NB4 (cell line): ENCODE measurements around the gene CARD6.
"Not testable (repeated sequence)": the region's sequence is repeated elsewhere in the genome, so short reads cannot be mapped to it uniquely, and the experiment has no call there.

Source experiments
- MYC ChIP-seq: IDR thresholded peaks from 2 replicates; pipeline ENCODE4 v1.6.1; 2011; ENCODE audit warnings: low read depth, low read length
- POLR2A ChIP-seq: IDR thresholded peaks from 2 replicates; pipeline ENCODE4 v1.6.1; 2011; ENCODE audit warnings: mild to moderate bottlenecking; ENCODE audit not compliant: insufficient read length; ENCODE audit errors: extremely low read depth
- TF ChIP-seq, protein P1 (sequence below): IDR thresholded peaks from one replicate; pipeline ENCODE4 v1.5.1; 2012; ENCODE audit warnings: low read depth, low read length
- TF ChIP-seq, protein P2 (sequence below): IDR thresholded peaks from 2 replicates; pipeline ENCODE4 v1.6.1; 2011; ENCODE audit warnings: low read depth, low read length

DNA sequence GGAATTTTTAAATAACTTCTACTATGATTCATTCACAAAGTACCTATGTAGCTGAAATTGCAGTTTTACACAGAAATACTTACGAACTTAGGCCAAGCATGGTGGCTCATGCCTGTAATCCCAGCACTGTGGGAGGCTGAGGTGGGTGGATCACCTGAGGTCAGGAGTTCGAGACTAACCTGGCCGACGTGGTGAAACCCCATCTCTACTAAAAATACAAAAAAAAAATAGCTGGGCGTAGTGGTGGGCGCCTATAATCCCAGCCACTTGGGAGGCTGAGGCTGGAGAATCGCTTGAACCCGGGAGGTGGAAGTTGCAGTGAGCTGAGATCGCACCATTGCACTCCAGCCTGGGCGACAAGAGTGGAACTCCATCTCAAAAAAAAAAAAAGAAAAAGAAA is 48.5 kb upstream of the CARD6 start:
- not testable (repeated sequence) for TF ChIP-seq POLR2A, MYC
- TF ChIP-seq, protein P1, sequence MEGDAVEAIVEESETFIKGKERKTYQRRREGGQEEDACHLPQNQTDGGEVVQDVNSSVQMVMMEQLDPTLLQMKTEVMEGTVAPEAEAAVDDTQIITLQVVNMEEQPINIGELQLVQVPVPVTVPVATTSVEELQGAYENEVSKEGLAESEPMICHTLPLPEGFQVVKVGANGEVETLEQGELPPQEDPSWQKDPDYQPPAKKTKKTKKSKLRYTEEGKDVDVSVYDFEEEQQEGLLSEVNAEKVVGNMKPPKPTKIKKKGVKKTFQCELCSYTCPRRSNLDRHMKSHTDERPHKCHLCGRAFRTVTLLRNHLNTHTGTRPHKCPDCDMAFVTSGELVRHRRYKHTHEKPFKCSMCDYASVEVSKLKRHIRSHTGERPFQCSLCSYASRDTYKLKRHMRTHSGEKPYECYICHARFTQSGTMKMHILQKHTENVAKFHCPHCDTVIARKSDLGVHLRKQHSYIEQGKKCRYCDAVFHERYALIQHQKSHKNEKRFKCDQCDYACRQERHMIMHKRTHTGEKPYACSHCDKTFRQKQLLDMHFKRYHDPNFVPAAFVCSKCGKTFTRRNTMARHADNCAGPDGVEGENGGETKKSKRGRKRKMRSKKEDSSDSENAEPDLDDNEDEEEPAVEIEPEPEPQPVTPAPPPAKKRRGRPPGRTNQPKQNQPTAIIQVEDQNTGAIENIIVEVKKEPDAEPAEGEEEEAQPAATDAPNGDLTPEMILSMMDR, result not testable (repeated sequence)
- TF ChIP-seq, protein P2, sequence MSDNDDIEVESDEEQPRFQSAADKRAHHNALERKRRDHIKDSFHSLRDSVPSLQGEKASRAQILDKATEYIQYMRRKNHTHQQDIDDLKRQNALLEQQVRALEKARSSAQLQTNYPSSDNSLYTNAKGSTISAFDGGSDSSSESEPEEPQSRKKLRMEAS, result not testable (repeated sequence)
